ENCODE data around the gene FBXW4.

FBXW4 gene

DNA sequence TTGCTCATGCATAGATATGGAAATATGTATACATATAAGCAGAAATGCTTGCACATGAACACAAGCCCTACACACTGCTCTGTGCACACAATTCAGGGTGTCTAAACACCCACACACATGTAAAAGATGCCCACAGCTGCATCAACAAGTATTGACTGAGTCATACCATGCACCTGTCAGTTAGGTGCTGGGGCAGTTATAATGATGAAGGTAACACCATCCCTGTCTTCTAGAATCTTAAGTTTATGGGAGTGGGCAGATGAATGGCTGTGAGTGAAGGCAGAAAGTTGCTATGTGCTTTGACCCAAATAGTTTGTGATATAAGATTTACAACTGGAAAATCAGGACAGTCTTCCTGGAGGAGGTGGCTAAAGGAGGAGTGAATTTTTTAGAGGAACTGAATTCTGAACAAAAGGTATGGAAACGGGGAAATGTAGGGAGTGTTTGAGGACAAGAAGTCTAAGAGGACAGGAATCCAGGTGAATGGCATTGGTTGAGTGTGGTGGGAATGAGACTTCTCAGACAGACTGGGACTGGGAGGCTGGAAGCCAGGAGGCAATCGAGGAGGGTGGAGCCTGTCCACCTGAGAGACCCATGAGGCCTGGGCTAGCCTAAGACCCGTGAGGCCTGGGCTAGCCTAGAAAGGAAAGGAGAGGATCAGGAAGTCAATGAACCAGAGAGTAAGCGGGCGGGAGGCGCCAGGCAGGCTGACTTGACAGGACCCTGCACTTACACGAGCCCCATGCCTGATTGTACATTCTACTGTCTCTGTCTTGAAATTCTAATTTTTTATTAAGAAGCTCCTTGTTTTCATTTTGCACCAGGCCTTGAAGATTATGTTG is 127.6 kb downstream of the FBXW4 start:
- no peak for DNase-seq (ENCODE audit: low spot score)

DNA sequence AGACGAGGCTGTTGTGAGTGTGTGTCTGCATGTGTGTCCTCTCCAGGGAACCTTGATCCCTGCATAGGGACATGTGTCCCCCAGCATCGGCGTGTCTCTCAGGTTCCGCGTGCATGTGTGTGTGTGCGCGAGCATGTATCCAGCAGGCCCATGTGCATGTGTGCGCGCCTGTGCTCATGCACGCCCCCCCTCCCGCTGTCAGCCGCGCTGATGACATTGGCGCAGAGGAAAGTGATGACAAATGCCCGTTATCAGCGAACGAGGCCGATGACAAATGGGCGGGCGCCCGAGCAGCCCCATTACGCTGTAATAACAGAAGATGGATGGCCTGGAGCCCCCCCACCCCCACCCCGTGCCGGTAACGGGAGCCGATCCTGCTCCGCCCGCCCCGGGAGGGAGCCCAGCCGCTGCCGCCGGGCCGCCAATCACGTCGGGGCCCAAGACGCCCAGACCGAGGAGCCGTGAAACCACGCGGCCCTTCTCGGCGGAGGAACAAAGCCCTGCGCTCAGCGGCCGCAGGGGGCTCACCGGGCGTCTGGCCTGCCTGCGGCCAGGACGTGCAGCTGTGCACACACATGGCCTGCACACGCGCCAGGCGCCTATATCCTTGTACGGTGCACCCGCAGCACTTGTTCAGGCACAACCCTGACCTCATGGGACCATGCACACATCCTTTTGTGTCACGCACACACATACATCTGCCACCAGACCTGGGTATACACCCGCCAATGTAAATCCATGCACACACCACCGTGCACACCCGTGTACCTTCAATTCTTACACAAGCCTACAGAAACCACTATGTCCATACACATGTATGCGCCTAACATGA is 128.4 kb downstream of the FBXW4 start:
- peak; percentile 85 for DNase-seq (ENCODE audit: low spot score)

DNA sequence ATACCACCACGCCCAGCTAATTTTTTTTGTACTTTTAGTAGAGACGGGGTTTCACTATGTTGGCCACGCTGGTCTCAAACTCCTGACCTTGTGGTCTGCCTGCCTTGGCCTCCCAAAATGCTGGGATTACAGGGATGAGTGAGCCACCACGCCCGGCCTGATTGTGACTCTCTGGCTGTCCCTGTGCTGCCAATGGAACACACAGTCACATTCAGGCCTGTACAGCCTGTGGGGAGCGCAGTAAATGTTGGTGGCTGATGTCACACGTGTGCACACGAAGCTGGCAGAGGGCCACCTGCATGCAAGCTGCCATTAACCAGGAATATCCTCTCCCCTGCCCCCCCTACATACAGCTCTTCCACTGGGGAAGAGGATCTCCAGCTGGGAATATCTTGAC is 129.0 kb downstream of the FBXW4 start:
- no peak for DNase-seq (ENCODE audit: low spot score)

DNA sequence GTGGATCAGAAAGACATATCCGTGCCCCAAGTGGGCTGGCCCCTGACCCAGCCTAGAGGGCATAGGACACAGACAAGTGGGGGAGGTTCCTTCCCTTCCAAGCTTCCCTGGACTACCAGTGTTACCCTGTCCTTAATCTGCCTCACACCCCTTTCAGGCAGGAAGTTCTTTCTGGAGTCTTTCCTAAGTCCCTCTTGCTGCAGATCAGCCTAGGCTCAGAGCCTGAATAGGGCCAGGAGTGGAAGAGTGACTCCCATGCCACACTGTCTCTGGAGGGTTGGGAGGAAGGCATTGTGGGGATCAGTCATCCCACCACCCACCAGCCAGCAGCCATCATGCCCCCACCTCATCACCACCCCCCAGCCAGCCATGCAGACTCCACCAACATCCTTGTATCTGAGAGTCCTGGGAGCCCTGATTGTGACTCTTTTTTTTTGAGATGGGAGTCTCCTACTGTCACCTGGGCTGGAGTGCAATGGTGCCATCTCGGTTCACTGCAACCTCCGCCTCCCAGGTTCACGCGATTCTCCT is 129.5 kb downstream of the FBXW4 start:
- peak; percentile 2 for DNase-seq (ENCODE audit: low spot score)

DNA sequence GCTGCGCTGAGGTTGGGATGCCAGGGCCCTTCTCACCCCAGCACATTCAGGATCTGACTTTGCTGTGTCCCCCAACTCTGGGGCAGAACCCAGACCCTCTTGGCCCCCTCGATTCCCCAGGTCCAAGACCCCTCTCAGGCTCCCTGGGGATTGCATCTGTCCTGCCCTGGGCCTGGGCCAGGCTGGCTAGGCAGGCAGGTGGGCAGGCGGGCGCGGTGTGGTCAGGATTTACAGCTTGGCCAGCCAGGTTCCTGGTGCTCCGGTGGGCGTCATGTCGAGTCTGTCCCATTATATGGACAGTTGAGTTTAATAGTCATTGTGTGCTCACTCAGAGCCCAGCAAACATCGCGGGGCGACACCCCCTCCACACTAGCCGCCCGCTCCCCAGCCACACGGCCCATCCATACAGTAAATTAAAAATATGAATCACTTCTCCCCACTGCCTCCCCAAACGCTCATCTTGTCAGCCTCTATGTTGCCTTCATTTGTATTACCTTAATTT is 130.4 kb downstream of the FBXW4 start:
- no peak for DNase-seq (ENCODE audit: low spot score)

DNA sequence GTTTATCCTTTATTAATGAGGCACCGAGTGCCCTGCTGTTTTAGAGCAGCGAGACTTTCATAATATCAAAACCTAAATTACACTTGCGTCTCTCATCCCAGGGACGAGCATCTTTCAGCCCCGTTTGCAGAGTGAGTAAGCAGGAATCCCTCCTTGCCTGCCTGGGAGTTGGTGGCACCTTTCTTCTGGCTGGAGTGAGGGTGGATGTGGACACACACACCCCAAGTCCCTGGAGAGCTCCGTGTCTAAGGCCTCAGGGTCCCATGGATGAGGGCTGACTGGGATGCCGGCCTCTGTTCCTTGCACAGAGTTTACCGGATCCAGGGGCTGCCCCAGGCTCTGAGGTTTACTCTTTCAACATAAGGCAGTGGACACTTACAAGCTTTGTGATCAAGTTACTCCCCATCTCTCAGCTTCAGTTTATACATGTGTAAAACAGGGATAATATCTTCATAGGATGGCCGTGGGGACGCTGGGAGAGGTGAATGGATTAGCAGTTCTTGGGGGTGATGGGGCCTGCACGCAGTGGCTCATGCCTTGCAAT is 131.4 kb downstream of the FBXW4 start:
- DNase-seq (ENCODE audit: low spot score) = peak; percentile 10

DNA sequence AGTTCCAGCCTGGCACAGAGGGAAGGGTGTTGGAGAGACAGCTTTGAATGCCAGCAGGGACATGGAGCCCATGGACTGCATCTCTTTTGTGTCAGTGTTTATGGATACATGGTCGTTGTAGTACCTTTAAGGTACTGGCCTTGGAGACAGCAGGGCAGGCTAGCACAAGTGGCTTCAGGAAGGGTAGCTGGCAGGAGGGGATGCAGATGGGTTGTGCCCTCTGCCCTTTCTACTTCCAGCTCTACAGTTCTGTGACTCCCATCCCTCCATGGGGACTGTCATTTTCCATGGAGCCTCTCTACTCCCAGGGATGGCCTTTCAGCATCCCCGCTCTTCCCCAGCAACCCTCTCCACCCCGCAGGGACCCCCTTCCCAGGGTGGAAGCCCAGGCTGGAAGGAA is 132.0 kb downstream of the FBXW4 start:
- DNase-seq (ENCODE audit: low spot score) = no peak

DNA sequence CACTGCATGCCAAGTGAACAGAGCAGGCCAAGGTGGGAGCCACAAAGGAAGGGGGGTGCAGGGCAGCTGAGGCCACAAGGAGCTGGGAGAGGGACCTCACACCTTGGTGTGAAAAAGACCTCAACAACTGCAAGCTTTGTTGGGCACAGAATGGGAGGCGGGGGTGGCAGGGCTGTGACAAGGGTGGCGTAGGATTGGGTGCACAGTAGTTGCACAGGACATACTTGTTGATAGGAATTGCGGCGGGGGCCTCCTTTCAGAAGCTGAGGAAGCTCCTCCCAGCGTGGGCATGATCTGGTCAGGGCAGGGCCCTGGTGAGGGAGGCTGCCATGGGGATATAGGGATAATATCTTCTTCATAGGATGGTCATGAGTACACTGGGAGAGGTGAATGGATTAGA is 132.7 kb downstream of the FBXW4 start:
- no peak for DNase-seq (ENCODE audit: low spot score)

DNA sequence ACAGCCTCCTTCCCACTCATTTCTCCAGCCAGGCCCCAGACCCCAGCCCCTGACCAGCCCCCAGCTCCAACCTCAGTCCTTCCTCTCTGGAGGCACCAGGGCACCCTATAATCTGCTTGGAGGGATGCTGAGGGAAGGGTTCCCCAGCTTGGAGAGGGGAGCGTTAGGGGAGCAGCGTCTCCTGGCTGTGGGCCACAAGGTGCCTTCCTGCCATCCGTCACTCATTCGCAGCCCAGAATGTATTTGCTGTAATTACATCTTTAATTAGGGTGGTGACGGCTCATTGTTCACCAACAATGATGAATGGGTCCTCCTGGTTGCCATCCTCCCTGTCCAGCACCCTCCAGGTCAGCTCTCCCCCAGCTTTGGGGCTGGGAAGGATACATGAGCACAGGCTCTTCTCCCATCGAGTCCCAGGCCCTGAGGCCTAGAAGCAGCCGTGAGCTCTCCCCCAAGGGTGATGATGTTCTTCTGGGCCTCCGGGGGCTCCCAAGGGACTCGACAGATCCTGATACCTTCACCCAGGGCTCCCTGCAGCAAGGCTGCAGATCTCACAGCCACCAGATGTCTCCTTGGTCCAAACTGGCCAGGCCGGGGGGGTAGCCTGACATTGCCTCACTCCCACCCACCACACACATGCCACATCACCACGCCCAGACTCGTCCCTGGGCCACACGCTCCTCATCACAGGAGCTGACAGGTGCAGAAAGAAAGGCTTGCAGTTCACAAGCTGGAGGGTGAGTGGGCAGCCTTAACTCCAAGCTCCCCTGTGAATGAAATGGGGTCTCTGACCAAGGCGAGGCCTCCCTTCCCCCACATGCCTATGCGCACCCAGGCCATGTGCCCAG is 133.7 kb downstream of the FBXW4 start:
- DNase-seq (ENCODE audit: low spot score) = no peak

Small RNAs within 50 kb of the gene (small RNA-seq; reads per million reads assigned to genes)
- gene MIR3158-1 = 0 reads per million in 2 experiments
- gene RNU6-1165P = 0 reads per million in 2 experiments
